WTC11 (cell line): ENCODE measurements around the gene IKZF2. TPM values are rescaled to one million over a fixed set of nuclear protein-coding genes. Genes with fewer than 3 reads are reported as not detected.

Experiments
- ATAC-seq: fragments of 200-7000 bp; cut with Tn5 transposase; 2 replicates; pipeline ENCODE4 v1.10.0; 2021; ENCODE audit warnings: mild to moderate bottlenecking, moderate library complexity
- CTCF ChIA-PET: fragments of 300-600 bp; sonication (Branson Sonifier 250); formaldehyde crosslinking; loops from one replicate; lab custom pipeline; 2021; ENCODE audit warnings: antibody characterized with exemption; lab: Charles Lee
- POLR2A ChIA-PET: fragments of 350-600 bp; sonication (Branson Sonifier 250); formaldehyde crosslinking; loops from one replicate; lab custom pipeline; 2021; ENCODE audit warnings: antibody characterized with exemption; lab: Charles Lee
- DNase-seq: peaks from one replicate; pipeline ENCODE4 v3.0.0; 2021; ENCODE audit warnings: low spot score
- H3K27ac Mint-ChIP-seq: 2 replicates; pipeline ENCODE4 v1.8.0; 2021; ENCODE audit warnings: mixed read lengths
- H3K27me3 Mint-ChIP-seq: 2 replicates; pipeline ENCODE4 v1.8.0; 2021; ENCODE audit warnings: low read depth, mild to moderate bottlenecking, moderate library complexity, mixed read lengths
- H3K36me3 Mint-ChIP-seq: 2 replicates; pipeline ENCODE4 v1.8.0; 2021; ENCODE audit warnings: mixed read lengths
- H3K4me1 Mint-ChIP-seq: 2 replicates; pipeline ENCODE4 v1.8.0; 2022; ENCODE audit warnings: mixed read lengths
- H3K4me3 Mint-ChIP-seq: 2 replicates; pipeline ENCODE4 v1.8.0; 2021; ENCODE audit warnings: mild to moderate bottlenecking, moderate library complexity, mixed read lengths
- H3K9me3 Mint-ChIP-seq: 2 replicates; pipeline ENCODE4 v1.8.0; 2021; ENCODE audit warnings: mixed read lengths
- CREM ChIP-seq: sonication (generic); formaldehyde crosslinking; IDR thresholded peaks from 2 replicates; pipeline ENCODE4 v1.8.1; 2022; ENCODE audit warnings: mild to moderate bottlenecking, missing genetic modification reagents, moderate library complexity
- ETV6 ChIP-seq: sonication (generic); formaldehyde crosslinking; IDR thresholded peaks from 2 replicates; pipeline ENCODE4 v1.8.1; 2022; ENCODE audit warnings: mild to moderate bottlenecking, missing genetic modification reagents
- RELA ChIP-seq: sonication (generic); formaldehyde crosslinking; IDR thresholded peaks from 2 replicates; pipeline ENCODE4 v1.8.1; 2022; ENCODE audit warnings: missing genetic modification reagents, mild to moderate bottlenecking, borderline replicate concordance
- SMAD3 ChIP-seq: sonication (generic); formaldehyde crosslinking; IDR thresholded peaks from 2 replicates; pipeline ENCODE4 v1.8.0; 2022; ENCODE audit warnings: missing genetic modification reagents, mild to moderate bottlenecking, borderline replicate concordance
- TCF7 ChIP-seq: sonication (generic); formaldehyde crosslinking; IDR thresholded peaks from 2 replicates; pipeline ENCODE4 v1.8.0; 2022; ENCODE audit warnings: mild to moderate bottlenecking, low read depth, missing genetic modification reagents, moderate library complexity
- ZNF263 ChIP-seq: sonication (generic); formaldehyde crosslinking; IDR thresholded peaks from 2 replicates; pipeline ENCODE4 v1.8.1; 2022; ENCODE audit warnings: low read depth, mild to moderate bottlenecking, moderate library complexity, missing genetic modification reagents
- ZNF396 ChIP-seq: fragments of 250-450 bp; sonication (Bioruptor Pico); IDR thresholded peaks from 2 replicates; pipeline ENCODE4 v1.8.0; 2021; ENCODE audit warnings: mild to moderate bottlenecking, moderate library complexity, borderline replicate concordance
- ZNF416 ChIP-seq: fragments of 250-450 bp; sonication (Bioruptor Pico); IDR thresholded peaks from 2 replicates; pipeline ENCODE4 v1.9.0; 2021; ENCODE audit warnings: mild to moderate bottlenecking, inconsistent platforms
- ZNF671 ChIP-seq: fragments of 250-450 bp; sonication (Bioruptor Pico); IDR thresholded peaks from 2 replicates; pipeline ENCODE4 v1.8.0; 2021; ENCODE audit warnings: mild to moderate bottlenecking
- total RNA-seq: library from RNA; stranded (reverse); gene quantifications from 3 replicates; pipeline ENCODE4 v1.2.3, GENCODE V29; 2021
- TF ChIP-seq, protein P1 (sequence below): sonication (generic); formaldehyde crosslinking; IDR thresholded peaks from 2 replicates; pipeline ENCODE4 v1.8.0; 2022; ENCODE audit warnings: missing genetic modification reagents
- TF ChIP-seq, protein P2 (sequence below): sonication (generic); formaldehyde crosslinking; IDR thresholded peaks from 2 replicates; pipeline ENCODE4 v1.8.1; 2023; ENCODE audit warnings: mild to moderate bottlenecking, missing genetic modification reagents
- TF ChIP-seq, protein P3 (sequence below): fragments of 250-450 bp; sonication (Bioruptor Pico); IDR thresholded peaks from 2 replicates; pipeline ENCODE4 v1.9.0; 2021; ENCODE audit warnings: moderate library complexity, mild to moderate bottlenecking, inconsistent platforms, borderline replicate concordance
- TF ChIP-seq, protein P4 (sequence below): sonication (generic); formaldehyde crosslinking; IDR thresholded peaks from 2 replicates; pipeline ENCODE4 v1.8.0; 2023; ENCODE audit warnings: missing genetic modification reagents, mild to moderate bottlenecking, borderline replicate concordance
- TF ChIP-seq, protein P5 (sequence below): fragments of 250-450 bp; sonication (Bioruptor Pico); IDR thresholded peaks from 2 replicates; pipeline ENCODE4 v1.9.0; 2021; ENCODE audit warnings: mild to moderate bottlenecking
- TF ChIP-seq, protein P6 (sequence below): sonication (generic); formaldehyde crosslinking; IDR thresholded peaks from 2 replicates; pipeline ENCODE4 v1.8.1; 2022; ENCODE audit warnings: low read depth, missing genetic modification reagents, borderline replicate concordance
- TF ChIP-seq, protein P7 (sequence below): sonication (generic); formaldehyde crosslinking; IDR thresholded peaks from 2 replicates; pipeline ENCODE4 v1.8.0; 2022; ENCODE audit warnings: mild to moderate bottlenecking, missing genetic modification reagents

The IKZF2 gene
- total RNA-seq, 1 experiment from 2014 or later = 4.2 TPM

DNA sequence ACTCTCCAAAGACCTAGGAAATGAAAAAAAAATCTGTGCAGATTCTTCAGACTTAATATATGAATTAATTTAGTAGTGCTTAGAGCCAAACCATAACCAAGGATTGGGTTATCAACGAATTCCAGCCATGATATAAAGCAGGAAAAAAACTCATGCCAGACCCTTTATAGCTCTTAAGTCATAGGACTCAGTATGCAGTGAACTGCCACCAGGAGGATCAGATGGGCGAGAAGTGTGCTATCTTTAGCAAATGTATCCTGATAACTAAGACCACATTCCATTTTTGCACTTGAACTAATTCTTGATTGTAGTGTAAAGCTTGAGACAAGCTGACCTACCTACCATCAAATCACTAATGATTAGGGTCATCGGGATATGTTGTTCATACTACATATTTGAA, 178.1 kb downstream of the IKZF2 start:
- no peak for ATAC-seq
- H3K4me3 Mint-ChIP-seq = no peak overlapping the region
- no peak overlapping the region for H3K27ac Mint-ChIP-seq
- H3K4me1 Mint-ChIP-seq = peaks cover 8% of the 10 kb centered on the region
- DNase-seq = no peak
- TF ChIP-seq SMAD3 (CRISPR knock-in tag) (no peak), CREM (no peak)
- TF ChIP-seq, protein P1, sequence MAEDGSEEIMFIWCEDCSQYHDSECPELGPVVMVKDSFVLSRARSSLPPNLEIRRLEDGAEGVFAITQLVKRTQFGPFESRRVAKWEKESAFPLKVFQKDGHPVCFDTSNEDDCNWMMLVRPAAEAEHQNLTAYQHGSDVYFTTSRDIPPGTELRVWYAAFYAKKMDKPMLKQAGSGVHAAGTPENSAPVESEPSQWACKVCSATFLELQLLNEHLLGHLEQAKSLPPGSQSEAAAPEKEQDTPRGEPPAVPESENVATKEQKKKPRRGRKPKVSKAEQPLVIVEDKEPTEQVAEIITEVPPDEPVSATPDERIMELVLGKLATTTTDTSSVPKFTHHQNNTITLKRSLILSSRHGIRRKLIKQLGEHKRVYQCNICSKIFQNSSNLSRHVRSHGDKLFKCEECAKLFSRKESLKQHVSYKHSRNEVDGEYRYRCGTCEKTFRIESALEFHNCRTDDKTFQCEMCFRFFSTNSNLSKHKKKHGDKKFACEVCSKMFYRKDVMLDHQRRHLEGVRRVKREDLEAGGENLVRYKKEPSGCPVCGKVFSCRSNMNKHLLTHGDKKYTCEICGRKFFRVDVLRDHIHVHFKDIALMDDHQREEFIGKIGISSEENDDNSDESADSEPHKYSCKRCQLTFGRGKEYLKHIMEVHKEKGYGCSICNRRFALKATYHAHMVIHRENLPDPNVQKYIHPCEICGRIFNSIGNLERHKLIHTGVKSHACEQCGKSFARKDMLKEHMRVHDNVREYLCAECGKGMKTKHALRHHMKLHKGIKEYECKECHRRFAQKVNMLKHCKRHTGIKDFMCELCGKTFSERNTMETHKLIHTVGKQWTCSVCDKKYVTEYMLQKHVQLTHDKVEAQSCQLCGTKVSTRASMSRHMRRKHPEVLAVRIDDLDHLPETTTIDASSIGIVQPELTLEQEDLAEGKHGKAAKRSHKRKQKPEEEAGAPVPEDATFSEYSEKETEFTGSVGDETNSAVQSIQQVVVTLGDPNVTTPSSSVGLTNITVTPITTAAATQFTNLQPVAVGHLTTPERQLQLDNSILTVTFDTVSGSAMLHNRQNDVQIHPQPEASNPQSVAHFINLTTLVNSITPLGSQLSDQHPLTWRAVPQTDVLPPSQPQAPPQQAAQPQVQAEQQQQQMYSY (CRISPR knock-in tag) = no peak
- TF ChIP-seq, all 79 proteins: peak for 0
- H3K9me3 Mint-ChIP-seq = no peaks in the 10 kb centered on the region
- CTCF ChIA-PET = interaction anchor here (1.6 kb wide), 1 partner anchor 14 kb away, joined by 3 read pairs; no protein-coding TSS in a partner anchor
- H3K36me3 Mint-ChIP-seq = no peaks in the 10 kb centered on the region
- POLR2A ChIA-PET = no interaction called here
- no peaks in the 10 kb centered on the region for H3K27me3 Mint-ChIP-seq

DNA sequence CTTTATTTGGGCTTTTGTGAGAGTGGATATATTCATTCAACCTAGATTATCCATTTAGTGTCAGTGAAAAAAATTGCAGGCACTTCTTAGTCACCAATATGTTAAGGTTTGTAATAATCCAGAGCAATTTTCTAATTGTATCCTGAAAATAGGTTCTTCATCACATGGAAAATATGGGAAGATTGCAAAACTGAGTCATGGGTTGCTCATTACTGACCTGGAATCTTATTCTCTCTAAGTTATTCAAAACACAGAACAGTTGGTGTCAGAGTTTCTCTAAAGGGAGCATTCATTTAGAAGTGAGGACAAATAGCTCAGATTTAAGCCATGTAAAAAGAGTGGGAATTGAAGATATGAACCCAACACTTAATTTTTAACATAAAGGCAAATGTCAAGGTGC, 181.3 kb downstream of the IKZF2 start:
- H3K36me3 Mint-ChIP-seq = no peaks in the 10 kb centered on the region
- H3K4me1 Mint-ChIP-seq = peaks cover 13% of the 10 kb centered on the region
- H3K9me3 Mint-ChIP-seq = no peaks in the 10 kb centered on the region
- H3K27me3 Mint-ChIP-seq = no peaks in the 10 kb centered on the region
- POLR2A ChIA-PET = no interaction called here
- DNase-seq (no peak), ATAC-seq (no peak)
- TF ChIP-seq, protein P2, sequence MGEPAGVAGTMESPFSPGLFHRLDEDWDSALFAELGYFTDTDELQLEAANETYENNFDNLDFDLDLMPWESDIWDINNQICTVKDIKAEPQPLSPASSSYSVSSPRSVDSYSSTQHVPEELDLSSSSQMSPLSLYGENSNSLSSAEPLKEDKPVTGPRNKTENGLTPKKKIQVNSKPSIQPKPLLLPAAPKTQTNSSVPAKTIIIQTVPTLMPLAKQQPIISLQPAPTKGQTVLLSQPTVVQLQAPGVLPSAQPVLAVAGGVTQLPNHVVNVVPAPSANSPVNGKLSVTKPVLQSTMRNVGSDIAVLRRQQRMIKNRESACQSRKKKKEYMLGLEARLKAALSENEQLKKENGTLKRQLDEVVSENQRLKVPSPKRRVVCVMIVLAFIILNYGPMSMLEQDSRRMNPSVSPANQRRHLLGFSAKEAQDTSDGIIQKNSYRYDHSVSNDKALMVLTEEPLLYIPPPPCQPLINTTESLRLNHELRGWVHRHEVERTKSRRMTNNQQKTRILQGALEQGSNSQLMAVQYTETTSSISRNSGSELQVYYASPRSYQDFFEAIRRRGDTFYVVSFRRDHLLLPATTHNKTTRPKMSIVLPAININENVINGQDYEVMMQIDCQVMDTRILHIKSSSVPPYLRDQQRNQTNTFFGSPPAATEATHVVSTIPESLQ (CRISPR knock-in tag) = no peak
- TF ChIP-seq, protein P3, sequence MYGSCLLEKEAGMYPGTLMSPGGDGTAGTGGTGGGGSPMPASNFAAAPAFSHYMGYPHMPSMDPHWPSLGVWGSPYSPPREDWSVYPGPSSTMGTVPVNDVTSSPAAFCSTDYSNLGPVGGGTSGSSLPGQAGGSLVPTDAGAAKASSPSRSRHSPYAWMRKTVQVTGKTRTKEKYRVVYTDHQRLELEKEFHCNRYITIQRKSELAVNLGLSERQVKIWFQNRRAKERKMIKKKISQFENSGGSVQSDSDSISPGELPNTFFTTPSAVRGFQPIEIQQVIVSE (CRISPR knock-in tag) = no peak
- TF ChIP-seq ZNF416 (CRISPR knock-in tag) (no peak), ZNF396 (CRISPR knock-in tag) (no peak), RELA (CRISPR knock-in tag) (no peak), ZNF671 (CRISPR knock-in tag) (no peak), ETV6 (CRISPR knock-in tag) (no peak), TCF7 (CRISPR knock-in tag) (no peak), CREM (no peak), ZNF263 (CRISPR knock-in tag) (no peak)
- TF ChIP-seq, protein P4, sequence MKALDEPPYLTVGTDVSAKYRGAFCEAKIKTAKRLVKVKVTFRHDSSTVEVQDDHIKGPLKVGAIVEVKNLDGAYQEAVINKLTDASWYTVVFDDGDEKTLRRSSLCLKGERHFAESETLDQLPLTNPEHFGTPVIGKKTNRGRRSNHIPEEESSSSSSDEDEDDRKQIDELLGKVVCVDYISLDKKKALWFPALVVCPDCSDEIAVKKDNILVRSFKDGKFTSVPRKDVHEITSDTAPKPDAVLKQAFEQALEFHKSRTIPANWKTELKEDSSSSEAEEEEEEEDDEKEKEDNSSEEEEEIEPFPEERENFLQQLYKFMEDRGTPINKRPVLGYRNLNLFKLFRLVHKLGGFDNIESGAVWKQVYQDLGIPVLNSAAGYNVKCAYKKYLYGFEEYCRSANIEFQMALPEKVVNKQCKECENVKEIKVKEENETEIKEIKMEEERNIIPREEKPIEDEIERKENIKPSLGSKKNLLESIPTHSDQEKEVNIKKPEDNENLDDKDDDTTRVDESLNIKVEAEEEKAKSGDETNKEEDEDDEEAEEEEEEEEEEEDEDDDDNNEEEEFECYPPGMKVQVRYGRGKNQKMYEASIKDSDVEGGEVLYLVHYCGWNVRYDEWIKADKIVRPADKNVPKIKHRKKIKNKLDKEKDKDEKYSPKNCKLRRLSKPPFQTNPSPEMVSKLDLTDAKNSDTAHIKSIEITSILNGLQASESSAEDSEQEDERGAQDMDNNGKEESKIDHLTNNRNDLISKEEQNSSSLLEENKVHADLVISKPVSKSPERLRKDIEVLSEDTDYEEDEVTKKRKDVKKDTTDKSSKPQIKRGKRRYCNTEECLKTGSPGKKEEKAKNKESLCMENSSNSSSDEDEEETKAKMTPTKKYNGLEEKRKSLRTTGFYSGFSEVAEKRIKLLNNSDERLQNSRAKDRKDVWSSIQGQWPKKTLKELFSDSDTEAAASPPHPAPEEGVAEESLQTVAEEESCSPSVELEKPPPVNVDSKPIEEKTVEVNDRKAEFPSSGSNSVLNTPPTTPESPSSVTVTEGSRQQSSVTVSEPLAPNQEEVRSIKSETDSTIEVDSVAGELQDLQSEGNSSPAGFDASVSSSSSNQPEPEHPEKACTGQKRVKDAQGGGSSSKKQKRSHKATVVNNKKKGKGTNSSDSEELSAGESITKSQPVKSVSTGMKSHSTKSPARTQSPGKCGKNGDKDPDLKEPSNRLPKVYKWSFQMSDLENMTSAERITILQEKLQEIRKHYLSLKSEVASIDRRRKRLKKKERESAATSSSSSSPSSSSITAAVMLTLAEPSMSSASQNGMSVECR = no peak
- TF ChIP-seq, protein P5, sequence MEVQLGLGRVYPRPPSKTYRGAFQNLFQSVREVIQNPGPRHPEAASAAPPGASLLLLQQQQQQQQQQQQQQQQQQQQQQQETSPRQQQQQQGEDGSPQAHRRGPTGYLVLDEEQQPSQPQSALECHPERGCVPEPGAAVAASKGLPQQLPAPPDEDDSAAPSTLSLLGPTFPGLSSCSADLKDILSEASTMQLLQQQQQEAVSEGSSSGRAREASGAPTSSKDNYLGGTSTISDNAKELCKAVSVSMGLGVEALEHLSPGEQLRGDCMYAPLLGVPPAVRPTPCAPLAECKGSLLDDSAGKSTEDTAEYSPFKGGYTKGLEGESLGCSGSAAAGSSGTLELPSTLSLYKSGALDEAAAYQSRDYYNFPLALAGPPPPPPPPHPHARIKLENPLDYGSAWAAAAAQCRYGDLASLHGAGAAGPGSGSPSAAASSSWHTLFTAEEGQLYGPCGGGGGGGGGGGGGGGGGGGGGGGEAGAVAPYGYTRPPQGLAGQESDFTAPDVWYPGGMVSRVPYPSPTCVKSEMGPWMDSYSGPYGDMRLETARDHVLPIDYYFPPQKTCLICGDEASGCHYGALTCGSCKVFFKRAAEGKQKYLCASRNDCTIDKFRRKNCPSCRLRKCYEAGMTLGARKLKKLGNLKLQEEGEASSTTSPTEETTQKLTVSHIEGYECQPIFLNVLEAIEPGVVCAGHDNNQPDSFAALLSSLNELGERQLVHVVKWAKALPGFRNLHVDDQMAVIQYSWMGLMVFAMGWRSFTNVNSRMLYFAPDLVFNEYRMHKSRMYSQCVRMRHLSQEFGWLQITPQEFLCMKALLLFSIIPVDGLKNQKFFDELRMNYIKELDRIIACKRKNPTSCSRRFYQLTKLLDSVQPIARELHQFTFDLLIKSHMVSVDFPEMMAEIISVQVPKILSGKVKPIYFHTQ (CRISPR knock-in tag) = no peak
- TF ChIP-seq, protein P6, sequence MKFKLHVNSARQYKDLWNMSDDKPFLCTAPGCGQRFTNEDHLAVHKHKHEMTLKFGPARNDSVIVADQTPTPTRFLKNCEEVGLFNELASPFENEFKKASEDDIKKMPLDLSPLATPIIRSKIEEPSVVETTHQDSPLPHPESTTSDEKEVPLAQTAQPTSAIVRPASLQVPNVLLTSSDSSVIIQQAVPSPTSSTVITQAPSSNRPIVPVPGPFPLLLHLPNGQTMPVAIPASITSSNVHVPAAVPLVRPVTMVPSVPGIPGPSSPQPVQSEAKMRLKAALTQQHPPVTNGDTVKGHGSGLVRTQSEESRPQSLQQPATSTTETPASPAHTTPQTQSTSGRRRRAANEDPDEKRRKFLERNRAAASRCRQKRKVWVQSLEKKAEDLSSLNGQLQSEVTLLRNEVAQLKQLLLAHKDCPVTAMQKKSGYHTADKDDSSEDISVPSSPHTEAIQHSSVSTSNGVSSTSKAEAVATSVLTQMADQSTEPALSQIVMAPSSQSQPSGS = no peak
- TF ChIP-seq, protein P7, sequence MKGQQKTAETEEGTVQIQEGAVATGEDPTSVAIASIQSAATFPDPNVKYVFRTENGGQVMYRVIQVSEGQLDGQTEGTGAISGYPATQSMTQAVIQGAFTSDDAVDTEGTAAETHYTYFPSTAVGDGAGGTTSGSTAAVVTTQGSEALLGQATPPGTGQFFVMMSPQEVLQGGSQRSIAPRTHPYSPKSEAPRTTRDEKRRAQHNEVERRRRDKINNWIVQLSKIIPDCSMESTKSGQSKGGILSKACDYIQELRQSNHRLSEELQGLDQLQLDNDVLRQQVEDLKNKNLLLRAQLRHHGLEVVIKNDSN (CRISPR knock-in tag) = no peak
- CTCF ChIA-PET = no interaction called here
- no peak overlapping the region for H3K27ac Mint-ChIP-seq
- no peak overlapping the region for H3K4me3 Mint-ChIP-seq
